Keratinocyte (primary cell): ENCODE measurements around the gene ARPC3. TPM values are rescaled to one million over a fixed set of nuclear protein-coding genes. Genes with fewer than 3 reads are reported as not detected.
"Not testable (repeated sequence)": the region's sequence is repeated elsewhere in the genome, so short reads cannot be mapped to it uniquely, and the experiment has no call there.

Experiments
- DNase-seq: peaks from one replicate; pipeline ENCODE4 v3.0.0-alpha.2; 2011; ENCODE audit warnings: low read depth, missing footprints, low spot score
- FAIRE-seq: peaks from 2 replicates; lab custom pipeline; 2011; peaks lifted over from hg19 to GRCh38; lab: Jason Lieb, UNC
- H2AFZ ChIP-seq: 2 replicates; pipeline ENCODE4 v1.6.0; 2012; ENCODE audit warnings: low read length, control low read depth, inconsistent platforms; ENCODE audit not compliant: control insufficient read depth
- H3K27ac ChIP-seq: 2 replicates; pipeline ENCODE4 v1.5.1; 2011; ENCODE audit warnings: low read length; ENCODE audit not compliant: control insufficient read depth, insufficient read depth
- H3K27me3 ChIP-seq: 3 replicates; pipeline ENCODE4 v1.6.0; 2011; ENCODE audit warnings: low read length; ENCODE audit not compliant: control insufficient read depth, insufficient read depth; ENCODE audit errors: extremely low read depth
- H3K36me3 ChIP-seq, 2 experiments: 2 replicates in 1 of 2; 3 replicates in 1 of 2; pipeline ENCODE4 v1.5.1; 2011; ENCODE audit warnings: low read length in 2 of 2, mild to moderate bottlenecking in 1 of 2; ENCODE audit not compliant: control insufficient read depth in 2 of 2, insufficient read depth in 2 of 2; ENCODE audit errors: extremely low read depth in 1 of 2
- H3K4me1 ChIP-seq: 3 replicates; pipeline ENCODE4 v1.5.1; 2011; ENCODE audit warnings: low read length; ENCODE audit not compliant: control insufficient read depth, insufficient read depth; ENCODE audit errors: extremely low read depth
- H3K4me2 ChIP-seq: 3 replicates; pipeline ENCODE4 v1.6.0; 2011; ENCODE audit warnings: low read depth, low read length; ENCODE audit not compliant: control insufficient read depth, insufficient read depth; ENCODE audit errors: extremely low read depth
- H3K4me3 ChIP-seq, 3 experiments: fragments of 200-600 bp in 1 of 3; sonication (generic) in 1 of 3; 2 replicates in 2 of 3; 3 replicates in 1 of 3; pipeline ENCODE4 v1.5.1; 2011 to 2016; ENCODE audit warnings: low read length in 3 of 3, mild to moderate bottlenecking in 3 of 3, control low read depth in 2 of 3, inconsistent platforms in 1 of 3, low read depth in 1 of 3, mixed read lengths in 1 of 3, mixed run types in 1 of 3, moderate library complexity in 1 of 3; ENCODE audit not compliant: control insufficient read depth in 2 of 3, insufficient read depth in 2 of 3; ENCODE audit errors: extremely low read depth in 1 of 3
- H3K79me2 ChIP-seq: 2 replicates; pipeline ENCODE4 v1.6.0; 2012; ENCODE audit warnings: low read length; ENCODE audit not compliant: control insufficient read depth, insufficient read depth
- H3K9ac ChIP-seq: 3 replicates; pipeline ENCODE4 v1.6.0; 2011; ENCODE audit warnings: low read length; ENCODE audit not compliant: control insufficient read depth, insufficient read depth; ENCODE audit errors: extremely low read depth
- H3K9me1 ChIP-seq: 3 replicates; pipeline ENCODE4 v1.6.0; 2011; ENCODE audit warnings: low read length; ENCODE audit not compliant: control insufficient read depth, insufficient read depth; ENCODE audit errors: extremely low read depth
- H3K9me3 ChIP-seq: 2 replicates; pipeline ENCODE4 v1.5.1; 2012; ENCODE audit warnings: low read depth, low read length; ENCODE audit not compliant: control insufficient read depth
- H4K20me1 ChIP-seq: 3 replicates; pipeline ENCODE4 v1.6.0; 2011; ENCODE audit warnings: low read length; ENCODE audit not compliant: control insufficient read depth, insufficient read depth; ENCODE audit errors: extremely low read depth
- CTCF ChIP-seq, 3 experiments: IDR thresholded peaks in 1 of 3; conservative IDR thresholded peaks in 1 of 3; optimal IDR thresholded peaks in 1 of 3; 2 replicates in 2 of 3; 3 replicates in 1 of 3; pipeline versions ENCODE3 to v1.5.1; 2011; ENCODE audit warnings: low read length in 3 of 3, mild to moderate bottlenecking in 3 of 3, moderate library complexity in 2 of 3, control low read depth in 1 of 3, inconsistent platforms in 1 of 3; ENCODE audit not compliant: insufficient read depth in 2 of 3; ENCODE audit errors: extremely low read depth in 1 of 3
- EZH2 ChIP-seq: IDR thresholded peaks from one replicate; pipeline ENCODE4 v1.6.1; 2012; ENCODE audit warnings: inconsistent platforms, mild to moderate bottlenecking, low read length, moderate library complexity
- dilution Hi-C: fragments of 300-500 bp; cut with MboI; formaldehyde crosslinking; loops from one replicate; pipeline ENCODE4 v1.7.0; 2020; ENCODE audit warnings: low sequenced_read_pairs; ENCODE audit not compliant: extremely low pct_ligation_motif_present
- polyA plus RNA-seq, 5 experiments: library from polyadenylated mRNA; depleted of rRNA in 3 of 5; stranded (reverse) in 3 of 5; stranded (forward) in 1 of 5; unstranded in 1 of 5; fragments of >200 nt; gene quantifications; 1 replicate in 1 of 5; 2 replicates in 3 of 5; 3 replicates in 1 of 5; pipeline versions ENCODE4 v1.2.1 to v1.2.3, GENCODE V29; 2011 to 2012; ENCODE audit warnings: missing spikeins in 2 of 5, low read depth in 1 of 5, low replicate concordance in 1 of 5

Gene ARPC3
- polyA plus RNA-seq, 1 donor (not counting 4 experiments of a cell fraction or from before 2014, with no cell fraction given), result 139 TPM

- TF ChIP-seq EZH2 (no peak), CTCF (optimal IDR thresholded peaks at IDR 0.05 in 1 of 3, IDR thresholded peaks at IDR 0.05 in 1 of 3, conservative IDR thresholded peaks at IDR 0.05 in 1 of 3; ENCODE audit: extremely low read depth in 1 of 3, insufficient read depth in 2 of 3, low read length in 3 of 3) (no peak)
- peak overlapping the region; percentile 80 for H2AFZ ChIP-seq
- no peaks in the 10 kb centered on the region for H3K9me3 ChIP-seq
- H3K27ac ChIP-seq, result peak overlapping the region; percentile 88
- peaks cover 3 to 8% of the 10 kb centered on the region in 2 experiments for H3K36me3 ChIP-seq
- no peaks in the 10 kb centered on the region for H4K20me1 ChIP-seq
- FAIRE-seq (no peak), DNase-seq (no peak)
- peak overlapping the region; percentile 98 for H3K4me2 ChIP-seq
- peaks cover 10% of the 10 kb centered on the region for H3K4me1 ChIP-seq
- dilution Hi-C loops, result no loop called here
- H3K9me1 ChIP-seq, result no peaks in the 10 kb centered on the region
- peaks cover 21% of the 10 kb centered on the region for H3K79me2 ChIP-seq
- H3K9ac ChIP-seq, result peak overlapping the region; percentile 85
- H3K27me3 ChIP-seq, result no peaks in the 10 kb centered on the region
- peak overlapping the region; percentile 51 to 79 (median 73) for H3K4me3 ChIP-seq
Observed at GRCh38 chr12:110467847-110468213, 17.7 kb upstream of the ARPC3 start.

- no peaks in the 10 kb centered on the region for H3K9me3 ChIP-seq
- DNase-seq (no peak), FAIRE-seq (no peak)
- peaks cover 10% of the 10 kb centered on the region for H3K4me1 ChIP-seq
- peak overlapping the region; percentile 30 for H2AFZ ChIP-seq
- H3K9ac ChIP-seq, result peak overlapping the region; percentile 85
- H3K27ac ChIP-seq, result peak overlapping the region; percentile 88
- H3K36me3 ChIP-seq, result peaks cover 3 to 8% of the 10 kb centered on the region in 2 experiments
- TF ChIP-seq CTCF (optimal IDR thresholded peaks at IDR 0.05 in 1 of 3, IDR thresholded peaks at IDR 0.05 in 1 of 3, conservative IDR thresholded peaks at IDR 0.05 in 1 of 3; ENCODE audit: extremely low read depth in 1 of 3, insufficient read depth in 2 of 3, low read length in 3 of 3) (no peak), EZH2 (no peak)
- peak overlapping the region; percentile 98 for H3K4me2 ChIP-seq
- no peaks in the 10 kb centered on the region for H3K9me1 ChIP-seq
- dilution Hi-C loops, result no loop called here
- no peaks in the 10 kb centered on the region for H4K20me1 ChIP-seq
- peaks cover 23% of the 10 kb centered on the region for H3K79me2 ChIP-seq
- H3K4me3 ChIP-seq, result peak overlapping the region; percentile 51 to 79 (median 73)
- no peaks in the 10 kb centered on the region for H3K27me3 ChIP-seq
Observed at GRCh38 chr12:110466791-110467190, 16.7 kb upstream of the ARPC3 start.

GRCh38 chr12:110465765-110466164, 15.6 kb upstream of the ARPC3 start:
- H3K9ac ChIP-seq, H3K4me2 ChIP-seq, H3K4me3 ChIP-seq, H4K20me1 ChIP-seq, H3K36me3 ChIP-seq, DNase-seq, H3K27me3 ChIP-seq, H3K9me1 ChIP-seq, FAIRE-seq, H3K27ac ChIP-seq, H3K9me3 ChIP-seq, H2AFZ ChIP-seq, dilution Hi-C loops: not testable (repeated sequence)
- Histone ChIP-seq H3K79me2 (peaks cover 24% of the 10 kb centered on the region), H3K4me1 (peaks cover 10% of the 10 kb centered on the region)
